HG03045 (cell line): ENCODE results near the gene ANAPC16.
"Not testable (repeated sequence)": the region's sequence is repeated elsewhere in the genome, so short reads cannot be mapped to it uniquely, and the experiment has no call there.

Experiments used
- ATAC-seq: cut with Tn5 transposase; IDR thresholded peaks from one replicate; pipeline ENCODE4 v1.9.1; 2021; ENCODE audit warnings: mild to moderate bottlenecking, moderate library complexity; ENCODE audit not compliant: unreplicated experiment

ANAPC16 gene

DNA sequence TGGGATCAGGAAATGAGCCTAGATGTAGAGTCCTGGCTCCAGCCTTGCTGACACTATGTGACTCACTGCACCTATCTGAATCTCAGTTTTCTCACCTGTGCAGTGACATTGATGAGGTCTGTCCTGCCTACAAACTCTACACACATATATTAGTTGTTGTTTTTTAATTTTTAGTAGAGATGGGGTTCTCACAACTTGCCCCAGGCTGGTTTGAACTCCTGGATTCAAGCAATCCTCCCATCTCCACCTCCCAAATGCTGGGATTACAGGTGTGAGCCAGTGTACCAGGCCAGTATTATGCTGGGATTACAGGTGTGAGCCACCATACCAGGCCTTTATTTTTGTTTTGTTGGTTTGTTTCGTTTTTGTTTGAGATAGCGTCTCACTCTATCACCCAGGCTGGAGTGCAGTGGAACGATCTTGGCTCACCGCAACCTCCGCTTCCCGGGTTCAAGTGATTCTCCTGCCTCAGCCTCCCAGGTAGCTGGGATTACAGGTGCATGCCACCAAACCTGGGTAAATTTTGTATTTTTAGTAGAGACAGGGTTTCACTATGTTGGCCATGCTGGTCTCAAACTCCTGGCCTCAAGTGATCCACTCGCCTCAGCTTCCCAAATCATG is 46.1 kb downstream of the ANAPC16 start:
- peak; percentile 2 for ATAC-seq

DNA sequence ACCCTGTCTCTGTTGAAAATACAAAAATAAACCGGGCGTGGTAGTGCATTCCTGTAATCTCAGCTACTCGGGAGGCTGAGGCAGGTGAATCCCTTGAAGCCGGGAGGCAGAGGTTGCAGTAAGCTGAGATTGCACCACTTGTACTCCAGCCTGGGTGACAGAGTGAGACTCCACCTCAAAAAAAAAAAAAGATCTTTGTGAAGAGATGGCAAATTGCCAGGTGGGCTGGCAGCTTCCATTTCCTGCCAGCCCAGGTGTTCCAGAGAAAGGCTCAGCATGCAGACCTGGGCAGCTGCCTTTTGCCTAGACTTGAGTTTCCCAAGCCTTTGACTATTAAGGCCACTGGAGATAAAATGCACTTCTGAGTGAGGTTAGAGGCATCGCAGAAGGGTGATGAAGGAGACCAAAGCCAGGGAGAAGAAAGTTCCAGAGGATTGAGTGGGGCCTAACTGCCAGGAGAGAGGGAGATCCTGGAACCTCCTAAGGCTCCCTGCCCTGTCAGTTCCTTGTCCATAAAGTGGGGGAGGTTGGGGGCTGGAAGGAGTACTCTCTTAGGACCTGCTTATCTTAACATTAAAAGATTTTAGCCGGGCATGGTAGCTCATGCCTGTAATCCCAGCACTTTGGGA is 47.9 kb downstream of the ANAPC16 start:
- no peak for ATAC-seq

DNA sequence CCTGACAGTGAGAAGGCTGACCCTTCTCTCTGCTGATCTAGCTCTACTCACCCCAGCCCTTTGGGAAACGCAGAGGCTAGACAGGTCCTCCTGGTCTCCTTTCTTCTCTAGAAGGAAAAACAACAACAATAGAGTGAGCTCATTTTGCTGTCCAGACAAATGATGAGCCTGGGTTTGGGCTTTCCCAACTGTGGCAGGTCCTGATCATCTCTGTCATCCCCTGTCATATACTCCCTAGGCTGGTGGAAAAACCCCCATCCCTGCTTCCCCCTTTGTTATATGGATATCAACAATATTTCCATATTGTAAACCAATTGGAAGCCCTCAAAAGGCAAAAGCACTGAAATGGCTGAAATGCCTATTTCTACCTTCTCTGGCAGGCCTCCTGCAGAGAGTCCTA is 48.7 kb downstream of the ANAPC16 start:
- ATAC-seq = no peak

DNA sequence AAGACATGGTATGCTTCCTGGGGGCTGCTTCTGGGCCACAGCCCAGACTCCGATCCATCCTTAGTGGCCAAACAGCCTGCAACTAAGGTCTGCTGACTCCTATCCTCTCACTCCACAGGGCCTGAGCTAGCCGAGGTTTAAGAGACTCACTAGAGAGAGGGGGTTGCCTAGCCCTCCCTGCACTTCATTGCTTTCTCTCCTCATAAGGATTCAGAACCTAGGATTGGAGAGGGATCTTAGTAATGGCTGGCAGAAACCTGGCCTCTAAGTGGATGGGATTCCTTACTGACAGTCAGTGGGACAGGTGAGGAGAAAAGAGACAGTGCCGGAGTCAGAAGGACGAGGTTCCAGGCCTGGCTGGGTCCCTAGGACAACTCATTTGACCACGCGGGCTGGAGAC is 49.7 kb downstream of the ANAPC16 start:
- no peak for ATAC-seq

DNA sequence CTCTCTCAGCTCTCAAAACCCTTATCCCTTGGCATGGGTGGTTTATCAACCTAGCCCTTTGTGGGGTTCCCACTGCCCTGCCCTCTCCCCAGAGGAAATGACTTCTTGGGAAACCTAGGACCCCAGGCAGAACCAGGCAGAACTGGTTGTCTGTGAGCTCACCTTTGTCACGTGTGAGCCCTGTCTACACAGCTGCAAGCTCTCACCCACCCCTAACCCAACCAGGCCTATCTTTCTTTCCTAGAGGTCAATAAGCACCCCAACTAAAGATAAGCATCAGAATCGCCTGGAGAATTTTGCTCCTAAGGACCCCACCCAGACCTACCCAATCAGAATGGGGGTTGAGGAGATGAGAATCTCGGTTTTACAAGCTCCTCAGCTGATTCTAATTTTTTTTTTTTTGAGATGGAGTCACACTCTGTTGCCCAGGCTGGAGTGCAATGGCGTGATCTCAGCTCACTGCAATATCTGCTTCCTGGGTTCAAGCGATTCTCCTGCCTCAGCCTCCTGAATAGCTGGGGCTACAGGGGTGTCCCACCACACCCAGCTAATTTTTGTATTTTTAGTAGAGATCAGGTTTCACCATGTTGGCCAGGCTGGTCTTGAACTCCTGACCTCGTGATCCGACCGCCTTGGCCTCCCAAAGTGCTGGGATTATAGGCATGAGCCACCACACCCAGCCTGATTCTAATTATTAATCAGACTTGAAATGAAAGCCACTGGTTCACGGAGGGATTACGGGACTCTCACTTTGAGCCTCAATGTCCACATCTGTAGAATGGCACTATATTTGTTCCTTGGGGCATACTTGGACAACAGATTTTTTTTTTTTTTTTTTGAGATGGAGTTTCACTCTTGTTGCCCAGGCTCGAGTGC is 50.4 kb downstream of the ANAPC16 start:
- no peak for ATAC-seq

DNA sequence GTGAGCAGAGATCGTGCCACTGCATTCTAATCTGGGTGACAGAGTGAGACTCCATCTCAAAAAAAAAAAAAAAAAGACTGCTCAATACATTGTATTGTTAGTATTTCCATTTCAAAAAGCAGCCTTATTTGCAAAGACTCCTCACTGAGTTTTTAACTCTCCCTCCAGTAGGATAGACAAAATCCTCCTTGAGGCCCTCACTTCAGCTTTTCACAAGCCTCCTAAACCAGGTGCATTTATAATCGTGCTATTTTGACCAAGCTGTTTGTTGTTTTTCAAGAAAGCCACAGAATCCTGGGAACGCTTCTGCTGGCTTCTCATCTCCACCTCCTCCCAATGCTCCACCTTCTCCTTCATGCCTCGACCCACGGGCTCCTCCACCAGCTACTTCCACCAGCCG is 51.6 kb downstream of the ANAPC16 start:
- no peak for ATAC-seq

DNA sequence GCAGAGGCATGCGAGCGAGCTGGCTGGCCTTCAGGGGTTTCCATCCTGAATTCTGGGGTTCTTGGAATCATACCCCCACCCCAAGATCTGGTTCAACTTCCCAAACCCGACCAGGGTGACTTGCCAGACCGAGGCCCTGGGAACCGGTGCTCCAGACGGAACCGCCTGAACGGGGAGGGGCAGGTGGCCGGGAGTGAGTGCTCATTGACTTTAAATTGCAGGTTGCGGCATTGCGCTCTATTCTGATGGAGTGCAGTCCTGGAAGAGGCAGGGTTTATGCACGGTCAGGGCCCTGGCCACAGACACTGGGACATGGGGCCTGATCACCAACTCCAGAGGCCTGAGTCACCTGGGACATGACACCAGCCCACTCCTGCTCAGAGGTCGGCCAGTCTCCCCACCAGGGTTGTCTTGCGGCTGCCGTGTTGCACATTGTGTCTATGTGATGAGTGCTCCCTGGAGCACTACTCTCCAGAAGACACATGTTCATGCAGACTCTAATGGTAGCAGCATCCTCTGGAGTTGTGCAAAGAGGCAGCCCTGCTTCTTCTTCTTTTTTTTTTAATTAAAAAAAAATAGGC is 52.1 kb downstream of the ANAPC16 start:
- ATAC-seq = no peak

DNA sequence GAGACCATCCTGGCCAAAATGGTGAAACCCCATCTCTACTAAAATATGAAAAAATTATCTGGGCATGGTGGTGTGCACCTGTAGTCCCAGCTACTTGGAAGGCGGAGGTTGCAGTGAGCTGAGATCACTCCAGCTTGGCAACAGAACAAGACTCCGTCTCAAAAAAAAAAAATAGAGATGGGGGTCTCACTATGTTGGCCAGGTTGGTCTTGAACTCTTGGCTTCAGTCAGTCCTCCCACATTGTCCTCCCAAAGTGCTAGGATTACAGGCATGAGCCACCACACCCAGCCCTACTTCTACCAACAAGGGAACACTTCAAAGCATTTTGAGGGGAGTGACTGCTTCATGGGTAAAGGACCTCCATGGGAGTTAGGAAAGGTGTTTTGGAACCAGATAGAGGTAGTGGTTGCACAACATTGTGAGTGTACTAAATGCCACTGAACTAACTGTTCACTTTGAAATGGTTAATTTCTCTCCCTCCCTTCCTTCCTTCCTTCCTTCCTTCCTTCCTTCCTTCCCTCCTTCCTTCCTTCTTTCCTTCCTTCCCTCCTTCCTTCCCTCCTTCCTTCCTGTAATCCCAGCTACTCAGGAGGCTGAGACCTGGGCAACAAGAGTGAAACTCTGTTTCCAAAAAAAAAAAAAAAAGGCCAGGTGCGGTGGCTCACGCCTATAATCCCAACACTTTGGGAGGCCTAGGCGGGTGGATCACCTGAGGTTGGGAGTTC is 52.8 kb downstream of the ANAPC16 start:
- not testable (repeated sequence) for ATAC-seq

DNA sequence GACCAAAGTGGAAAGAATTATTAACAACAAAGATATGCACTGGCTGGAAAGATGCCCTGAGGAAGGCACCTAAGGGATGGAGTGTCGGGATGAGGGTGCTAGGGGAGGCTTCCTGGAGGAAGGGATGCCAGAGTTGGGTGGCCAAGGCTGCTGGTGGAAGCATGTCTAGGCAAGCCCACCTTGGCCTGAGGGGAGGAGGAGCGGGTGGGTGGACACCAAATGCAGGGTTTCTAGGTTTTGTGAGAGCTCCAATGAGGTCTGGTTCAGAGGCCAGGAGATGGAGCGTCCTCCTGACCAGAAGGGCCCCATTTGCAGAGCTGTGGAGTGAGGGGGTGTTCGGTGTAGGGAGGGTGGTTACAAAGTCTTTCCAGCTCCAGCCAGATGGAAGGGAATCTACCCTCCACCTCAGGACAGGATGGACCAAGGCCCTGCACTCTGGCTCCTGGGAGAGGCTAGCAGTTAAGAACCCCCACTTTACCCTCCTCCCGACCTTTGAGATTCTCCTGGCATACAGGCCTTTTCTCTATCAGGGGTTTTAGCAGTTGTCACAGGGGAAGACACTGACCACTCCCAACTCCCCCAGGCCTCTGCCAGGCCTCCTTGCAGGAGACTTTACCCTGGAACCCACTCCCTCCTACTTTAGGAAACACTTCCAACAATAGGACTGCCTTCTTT is 54.9 kb downstream of the ANAPC16 start:
- ATAC-seq = no peak

DNA sequence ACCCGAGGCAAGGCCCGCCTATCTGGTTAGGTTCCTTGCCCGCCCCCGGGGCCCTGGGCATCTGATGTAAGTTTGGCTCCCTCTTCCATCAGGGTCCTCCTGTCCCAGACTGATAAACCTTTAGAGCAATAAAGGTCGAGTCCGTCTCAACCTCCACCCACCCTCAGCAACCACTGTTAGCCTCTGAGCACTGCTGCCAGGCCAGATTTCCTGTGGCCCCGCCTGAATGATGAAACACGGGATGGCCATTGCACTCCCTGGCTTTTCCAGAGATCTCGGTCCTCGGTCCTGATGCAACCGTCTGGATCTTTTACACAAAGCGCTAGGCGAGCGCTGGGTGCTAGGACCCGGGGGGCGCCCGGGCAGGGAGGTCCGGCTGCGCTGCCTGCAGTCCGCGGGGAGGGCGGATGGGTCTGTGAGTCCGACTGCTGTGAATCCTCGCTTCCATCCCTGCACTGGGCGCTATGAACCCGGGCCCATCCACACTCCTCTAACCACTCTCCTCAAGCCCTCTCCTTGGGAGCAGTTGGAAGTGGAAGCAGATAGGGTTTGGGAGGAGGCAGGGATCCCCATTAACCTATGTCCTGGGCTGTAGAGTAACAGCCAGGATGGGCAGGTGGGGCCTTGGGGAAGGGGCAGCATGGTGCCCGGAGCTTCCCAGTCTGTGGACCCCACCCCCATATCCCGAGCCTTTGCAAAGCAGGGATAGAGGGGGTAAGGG is 57.0 kb downstream of the ANAPC16 start:
- ATAC-seq = peak; percentile 24

DNA sequence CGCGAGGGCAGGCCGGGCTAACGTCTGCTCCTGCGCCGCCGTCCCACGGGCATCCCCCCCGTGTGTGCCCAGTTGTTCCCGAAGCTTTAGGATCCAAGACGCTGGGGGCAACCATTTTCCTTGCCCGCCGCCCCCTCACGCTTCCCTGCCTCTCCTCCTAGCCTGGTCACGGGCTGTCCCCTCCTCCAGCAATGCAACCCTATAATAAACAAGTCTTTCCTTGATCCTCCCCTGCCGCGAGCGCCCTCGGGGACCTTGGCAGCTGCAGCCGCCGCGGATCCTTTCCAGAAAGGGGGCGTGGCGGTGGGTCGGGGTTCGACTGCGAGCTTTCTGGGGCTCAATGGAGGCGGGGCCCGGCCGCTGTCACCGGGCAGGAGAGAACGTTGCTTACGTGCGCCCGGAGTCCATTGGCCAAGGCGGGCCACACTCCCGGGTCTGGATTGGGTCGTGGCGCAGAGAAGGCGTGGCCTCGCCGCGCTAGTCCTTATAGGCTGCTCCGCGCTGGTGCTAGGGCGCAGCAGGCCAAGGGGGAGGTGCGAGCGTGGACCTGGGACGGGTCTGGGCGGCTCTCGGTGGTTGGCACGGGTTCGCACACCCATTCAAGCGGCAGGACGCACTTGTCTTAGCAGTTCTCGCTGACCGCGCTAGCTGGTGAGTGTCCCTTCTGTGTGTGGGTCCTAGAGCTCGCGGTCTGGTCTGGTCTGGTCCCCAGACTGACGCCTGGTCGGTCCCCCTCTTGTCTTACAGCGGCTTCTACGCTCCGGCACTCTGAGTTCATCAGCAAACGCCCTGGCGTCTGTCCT is 57.8 kb downstream of the ANAPC16 start, which contains the start of gene DDIT4:
TSS of gene DDIT4 (plus strand) at position 515 of the 803 bp plus-strand sequence. CDS start 293 bp downstream, outside the sequence.
- ATAC-seq = peak; percentile 78

DNA sequence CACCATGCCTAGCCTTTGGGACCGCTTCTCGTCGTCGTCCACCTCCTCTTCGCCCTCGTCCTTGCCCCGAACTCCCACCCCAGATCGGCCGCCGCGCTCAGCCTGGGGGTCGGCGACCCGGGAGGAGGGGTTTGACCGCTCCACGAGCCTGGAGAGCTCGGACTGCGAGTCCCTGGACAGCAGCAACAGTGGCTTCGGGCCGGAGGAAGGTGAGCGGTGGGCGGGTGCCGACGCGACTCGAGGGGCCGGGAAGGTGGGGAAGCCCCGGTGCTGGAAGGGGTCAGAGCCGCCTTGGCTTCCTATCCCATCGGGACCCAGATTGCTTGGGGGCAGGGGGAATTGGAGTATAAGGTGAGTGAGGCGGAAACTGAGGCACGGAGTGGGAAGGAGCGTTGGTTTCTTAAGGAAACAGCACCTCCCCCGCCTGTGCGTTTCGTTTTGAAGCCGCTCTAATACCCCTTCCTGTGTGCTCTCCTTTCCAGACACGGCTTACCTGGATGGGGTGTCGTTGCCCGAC is 58.5 kb downstream of the ANAPC16 start:
- ATAC-seq = no peak

DNA sequence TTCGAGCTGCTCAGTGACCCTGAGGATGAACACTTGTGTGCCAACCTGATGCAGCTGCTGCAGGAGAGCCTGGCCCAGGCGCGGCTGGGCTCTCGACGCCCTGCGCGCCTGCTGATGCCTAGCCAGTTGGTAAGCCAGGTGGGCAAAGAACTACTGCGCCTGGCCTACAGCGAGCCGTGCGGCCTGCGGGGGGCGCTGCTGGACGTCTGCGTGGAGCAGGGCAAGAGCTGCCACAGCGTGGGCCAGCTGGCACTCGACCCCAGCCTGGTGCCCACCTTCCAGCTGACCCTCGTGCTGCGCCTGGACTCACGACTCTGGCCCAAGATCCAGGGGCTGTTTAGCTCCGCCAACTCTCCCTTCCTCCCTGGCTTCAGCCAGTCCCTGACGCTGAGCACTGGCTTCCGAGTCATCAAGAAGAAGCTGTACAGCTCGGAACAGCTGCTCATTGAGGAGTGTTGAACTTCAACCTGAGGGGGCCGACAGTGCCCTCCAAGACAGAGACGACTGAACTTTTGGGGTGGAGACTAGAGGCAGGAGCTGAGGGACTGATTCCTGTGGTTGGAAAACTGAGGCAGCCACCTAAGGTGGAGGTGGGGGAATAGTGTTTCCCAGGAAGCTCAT is 59.0 kb downstream of the ANAPC16 start:
- ATAC-seq = no peak

DNA sequence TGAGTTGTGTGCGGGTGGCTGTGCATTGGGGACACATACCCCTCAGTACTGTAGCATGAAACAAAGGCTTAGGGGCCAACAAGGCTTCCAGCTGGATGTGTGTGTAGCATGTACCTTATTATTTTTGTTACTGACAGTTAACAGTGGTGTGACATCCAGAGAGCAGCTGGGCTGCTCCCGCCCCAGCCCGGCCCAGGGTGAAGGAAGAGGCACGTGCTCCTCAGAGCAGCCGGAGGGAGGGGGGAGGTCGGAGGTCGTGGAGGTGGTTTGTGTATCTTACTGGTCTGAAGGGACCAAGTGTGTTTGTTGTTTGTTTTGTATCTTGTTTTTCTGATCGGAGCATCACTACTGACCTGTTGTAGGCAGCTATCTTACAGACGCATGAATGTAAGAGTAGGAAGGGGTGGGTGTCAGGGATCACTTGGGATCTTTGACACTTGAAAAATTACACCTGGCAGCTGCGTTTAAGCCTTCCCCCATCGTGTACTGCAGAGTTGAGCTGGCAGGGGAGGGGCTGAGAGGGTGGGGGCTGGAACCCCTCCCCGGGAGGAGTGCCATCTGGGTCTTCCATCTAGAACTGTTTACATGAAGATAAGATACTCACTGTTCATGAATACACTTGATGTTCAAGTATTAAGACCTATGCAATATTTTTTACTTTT is 59.7 kb downstream of the ANAPC16 start:
- no peak for ATAC-seq

DNA sequence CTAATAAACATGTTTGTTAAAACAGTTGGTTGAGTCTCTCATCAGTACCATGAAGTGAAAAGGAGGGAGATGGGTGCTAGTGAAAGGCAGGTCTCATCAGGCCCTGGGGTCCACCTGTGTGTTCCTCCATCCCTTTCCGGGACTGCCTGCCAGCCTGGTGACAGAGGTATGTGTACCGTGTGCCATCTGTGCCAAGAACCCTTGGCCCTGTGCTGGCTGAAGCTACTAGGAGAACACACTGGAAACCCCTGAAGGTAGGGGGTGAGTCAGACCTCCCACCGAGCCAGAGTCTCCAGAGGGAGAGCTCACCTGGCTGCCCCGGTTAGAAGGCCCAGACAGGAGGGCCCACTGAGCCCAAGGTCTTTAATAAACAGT is 60.2 kb downstream of the ANAPC16 start:
- ATAC-seq = no peak

DNA sequence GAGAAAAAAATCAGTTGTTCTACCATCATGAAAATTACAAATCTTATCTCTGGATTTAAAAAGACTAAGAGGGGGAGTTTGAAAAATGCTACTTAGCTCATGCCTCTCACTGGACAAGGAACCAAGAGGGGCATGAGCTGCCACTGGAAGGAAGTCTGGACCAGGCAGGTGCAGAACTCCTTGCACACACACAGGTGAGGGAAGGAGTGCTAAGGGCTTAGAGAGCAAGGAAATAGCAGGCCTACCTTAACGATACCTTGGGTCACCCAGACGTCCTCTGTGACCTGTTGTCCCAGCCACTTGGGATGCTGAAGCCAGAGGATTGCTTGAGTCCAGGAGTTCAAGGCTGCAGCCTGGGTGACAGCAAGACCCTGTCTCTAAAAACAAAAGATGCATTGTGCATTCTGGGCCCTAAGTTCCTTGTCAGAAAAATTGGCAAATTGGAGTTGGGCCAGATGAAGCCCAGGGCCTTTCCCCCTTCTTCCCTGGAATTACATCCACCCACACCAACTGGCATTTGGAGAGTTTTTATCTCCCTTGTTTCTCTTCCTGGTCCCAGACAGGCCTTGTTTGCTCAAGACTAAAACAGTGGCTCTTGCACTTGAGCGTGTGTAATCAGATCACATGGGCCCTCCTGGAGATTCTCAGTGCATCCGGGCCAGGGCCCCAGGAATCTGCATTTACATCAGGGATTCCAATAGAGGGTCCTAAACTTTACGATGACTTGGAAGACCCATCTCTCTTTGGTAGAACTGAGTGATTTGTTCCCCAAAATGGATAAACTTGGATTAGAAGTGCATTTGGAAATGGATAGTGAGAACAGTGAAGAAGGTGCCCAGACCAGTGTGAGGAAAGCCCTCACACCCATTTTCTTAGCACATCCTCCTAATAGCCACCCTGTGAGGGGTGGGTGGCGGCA is 60.9 kb downstream of the ANAPC16 start:
- no peak for ATAC-seq
